Measurements from ENCODE around the gene WIPI1. TPM values are rescaled to one million over a fixed set of nuclear protein-coding genes. Genes with fewer than 3 reads are reported as not detected.

Gene WIPI1
- total and polyA plus RNA-seq, 2 of the 13 experiments (the other 11 are each of a cell fraction or from before 2014, with no cell fraction given) = 29.4 to 141 TPM

DNA sequence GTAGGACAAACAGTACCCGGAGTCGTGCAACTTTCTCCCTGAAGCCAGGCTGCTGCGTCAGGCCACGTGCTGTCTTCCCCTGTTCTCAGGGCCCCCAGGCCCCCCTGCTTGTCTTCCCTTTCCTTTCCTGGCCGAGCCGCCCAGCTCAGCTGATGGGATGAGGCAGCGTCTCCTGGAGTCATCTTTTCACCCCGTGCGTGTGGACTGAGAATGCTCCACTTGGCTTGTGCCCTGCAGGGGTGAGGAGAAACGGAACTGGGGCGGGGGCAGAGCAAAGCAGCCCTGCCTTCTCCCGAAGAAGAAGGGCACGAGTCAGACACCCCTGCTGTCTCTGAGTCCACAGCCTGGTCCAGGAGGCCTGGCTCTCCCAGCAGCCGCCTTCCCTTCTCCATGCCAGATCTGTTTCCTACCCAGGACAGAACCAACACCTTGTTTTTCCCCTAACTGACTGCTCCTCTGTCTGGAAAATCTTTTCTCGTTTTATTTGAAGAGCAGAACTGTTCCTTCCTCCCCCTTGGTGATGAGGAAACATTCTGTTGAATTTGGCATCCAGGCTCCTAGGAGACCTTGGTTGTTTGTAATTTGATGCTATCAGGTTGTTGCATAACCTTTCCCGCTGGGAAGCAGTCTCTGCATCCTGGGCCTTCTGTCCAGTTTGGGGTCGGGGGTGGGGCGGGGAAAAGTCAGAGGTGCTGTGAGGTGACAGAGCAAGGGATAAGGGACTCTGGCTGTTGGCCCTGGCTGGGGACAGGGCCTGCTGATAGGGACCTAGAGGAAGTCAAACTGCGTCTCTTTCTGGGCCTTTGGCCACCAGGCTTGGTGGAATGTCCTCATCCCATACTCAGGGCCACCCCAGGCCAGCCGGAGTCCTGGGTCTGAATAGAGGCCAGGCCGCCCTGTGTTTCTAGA lies 78.8 kb downstream of the WIPI1 start (continued):
- TF ChIP-seq PRPF4 (IDR thresholded peaks at IDR 0.05; ENCODE audit: low read depth, low read length, poor library complexity, severe bottlenecking) = no peak
- peak; percentile 78 for TF ChIP-seq ZNF556 (CRISPR knock-in tag; IDR thresholded peaks at IDR 0.05; ENCODE audit: borderline replicate concordance)
- TF ChIP-seq, protein P1, sequence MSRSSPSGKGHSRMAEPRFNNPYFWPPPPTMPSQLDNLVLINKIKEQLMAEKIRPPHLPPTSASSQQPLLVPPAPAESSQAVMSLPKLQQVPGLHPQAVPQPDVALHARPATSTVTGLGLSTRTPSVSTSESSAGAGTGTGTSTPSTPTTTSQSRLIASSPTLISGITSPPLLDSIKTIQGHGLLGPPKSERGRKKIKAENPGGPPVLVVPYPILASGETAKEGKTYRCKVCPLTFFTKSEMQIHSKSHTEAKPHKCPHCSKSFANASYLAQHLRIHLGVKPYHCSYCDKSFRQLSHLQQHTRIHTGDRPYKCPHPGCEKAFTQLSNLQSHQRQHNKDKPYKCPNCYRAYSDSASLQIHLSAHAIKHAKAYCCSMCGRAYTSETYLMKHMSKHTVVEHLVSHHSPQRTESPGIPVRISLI (CRISPR knock-in tag; IDR thresholded peaks at IDR 0.05; ENCODE audit: borderline replicate concordance) = 0 out of 2 replicates have a peak, but pooled peaks have one; percentile 29
- TF ChIP-seq ZNF329 (CRISPR knock-in tag; IDR thresholded peaks at IDR 0.05; ENCODE audit: low read depth) = peak; percentile 20
- TF ChIP-seq ZSCAN21 (CRISPR knock-in tag; IDR thresholded peaks at IDR 0.05; ENCODE audit: borderline replicate concordance) = peak; percentile 64; the same call in 1 of the 2 replicates
- no peak; the same call in 1 of the 2 replicates for TF ChIP-seq XBP1 (CRISPR knock-in tag; IDR thresholded peaks at IDR 0.05)
- peak; percentile 20; the same call in 1 of the 2 replicates for TF ChIP-seq TSC22D2 (CRISPR knock-in tag; IDR thresholded peaks at IDR 0.05; ENCODE audit: borderline replicate concordance)
- no peak; the same call in 1 of the 2 replicates for TF ChIP-seq MAF1 (CRISPR knock-in tag; IDR thresholded peaks at IDR 0.05; ENCODE audit: borderline replicate concordance)
- TF ChIP-seq, protein P2, sequence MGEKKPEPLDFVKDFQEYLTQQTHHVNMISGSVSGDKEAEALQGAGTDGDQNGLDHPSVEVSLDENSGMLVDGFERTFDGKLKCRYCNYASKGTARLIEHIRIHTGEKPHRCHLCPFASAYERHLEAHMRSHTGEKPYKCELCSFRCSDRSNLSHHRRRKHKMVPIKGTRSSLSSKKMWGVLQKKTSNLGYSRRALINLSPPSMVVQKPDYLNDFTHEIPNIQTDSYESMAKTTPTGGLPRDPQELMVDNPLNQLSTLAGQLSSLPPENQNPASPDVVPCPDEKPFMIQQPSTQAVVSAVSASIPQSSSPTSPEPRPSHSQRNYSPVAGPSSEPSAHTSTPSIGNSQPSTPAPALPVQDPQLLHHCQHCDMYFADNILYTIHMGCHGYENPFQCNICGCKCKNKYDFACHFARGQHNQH (CRISPR knock-in tag; IDR thresholded peaks at IDR 0.05) = peak; percentile 63
- peak; percentile 83; the same call in 1 of the 2 replicates for TF ChIP-seq ZNF747 (CRISPR knock-in tag; IDR thresholded peaks at IDR 0.05; ENCODE audit: borderline replicate concordance)
- peak; percentile 96 for TF ChIP-seq ZFP90 (CRISPR knock-in tag; IDR thresholded peaks at IDR 0.05; ENCODE audit: borderline replicate concordance)
- TF ChIP-seq, protein P3, sequence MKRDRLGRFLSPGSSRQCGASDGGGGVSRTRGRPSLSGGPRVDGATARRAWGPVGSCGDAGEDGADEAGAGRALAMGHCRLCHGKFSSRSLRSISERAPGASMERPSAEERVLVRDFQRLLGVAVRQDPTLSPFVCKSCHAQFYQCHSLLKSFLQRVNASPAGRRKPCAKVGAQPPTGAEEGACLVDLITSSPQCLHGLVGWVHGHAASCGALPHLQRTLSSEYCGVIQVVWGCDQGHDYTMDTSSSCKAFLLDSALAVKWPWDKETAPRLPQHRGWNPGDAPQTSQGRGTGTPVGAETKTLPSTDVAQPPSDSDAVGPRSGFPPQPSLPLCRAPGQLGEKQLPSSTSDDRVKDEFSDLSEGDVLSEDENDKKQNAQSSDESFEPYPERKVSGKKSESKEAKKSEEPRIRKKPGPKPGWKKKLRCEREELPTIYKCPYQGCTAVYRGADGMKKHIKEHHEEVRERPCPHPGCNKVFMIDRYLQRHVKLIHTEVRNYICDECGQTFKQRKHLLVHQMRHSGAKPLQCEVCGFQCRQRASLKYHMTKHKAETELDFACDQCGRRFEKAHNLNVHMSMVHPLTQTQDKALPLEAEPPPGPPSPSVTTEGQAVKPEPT (CRISPR knock-in tag; IDR thresholded peaks at IDR 0.05; ENCODE audit: low read depth) = peak; percentile 25; the same call in 1 of the 2 replicates
- peak; percentile 70; the same call in 1 of the 2 replicates for TF ChIP-seq MEIS1 (CRISPR knock-in tag; IDR thresholded peaks at IDR 0.05; ENCODE audit: borderline replicate concordance)
- peak; percentile 57; the same call in 1 of the 2 replicates for TF ChIP-seq ZNF652 (CRISPR knock-in tag; IDR thresholded peaks at IDR 0.05; ENCODE audit: borderline replicate concordance, low read depth)
- TF ChIP-seq TOPORS (CRISPR knock-in tag; IDR thresholded peaks at IDR 0.05) = peak; percentile 1; the same call in 1 of the 2 replicates
- TF ChIP-seq EP300 (IDR thresholded peaks at IDR 0.05; ENCODE audit: low read depth in 2 of 2, low read length in 2 of 2) = peak; percentile 85 to 98; a peak in 3 of 4 replicates
- peak; percentile 89 for TF ChIP-seq EP300 (CRISPR knock-in tag; IDR thresholded peaks at IDR 0.05; ENCODE audit: borderline replicate concordance)
- TF ChIP-seq, protein P4, sequence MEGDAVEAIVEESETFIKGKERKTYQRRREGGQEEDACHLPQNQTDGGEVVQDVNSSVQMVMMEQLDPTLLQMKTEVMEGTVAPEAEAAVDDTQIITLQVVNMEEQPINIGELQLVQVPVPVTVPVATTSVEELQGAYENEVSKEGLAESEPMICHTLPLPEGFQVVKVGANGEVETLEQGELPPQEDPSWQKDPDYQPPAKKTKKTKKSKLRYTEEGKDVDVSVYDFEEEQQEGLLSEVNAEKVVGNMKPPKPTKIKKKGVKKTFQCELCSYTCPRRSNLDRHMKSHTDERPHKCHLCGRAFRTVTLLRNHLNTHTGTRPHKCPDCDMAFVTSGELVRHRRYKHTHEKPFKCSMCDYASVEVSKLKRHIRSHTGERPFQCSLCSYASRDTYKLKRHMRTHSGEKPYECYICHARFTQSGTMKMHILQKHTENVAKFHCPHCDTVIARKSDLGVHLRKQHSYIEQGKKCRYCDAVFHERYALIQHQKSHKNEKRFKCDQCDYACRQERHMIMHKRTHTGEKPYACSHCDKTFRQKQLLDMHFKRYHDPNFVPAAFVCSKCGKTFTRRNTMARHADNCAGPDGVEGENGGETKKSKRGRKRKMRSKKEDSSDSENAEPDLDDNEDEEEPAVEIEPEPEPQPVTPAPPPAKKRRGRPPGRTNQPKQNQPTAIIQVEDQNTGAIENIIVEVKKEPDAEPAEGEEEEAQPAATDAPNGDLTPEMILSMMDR (CRISPR knock-in tag; IDR thresholded peaks at IDR 0.05) = peak; percentile 14
- TF ChIP-seq FOXM1 (CRISPR knock-in tag; IDR thresholded peaks at IDR 0.05) = no peak
- TF ChIP-seq, protein P5, sequence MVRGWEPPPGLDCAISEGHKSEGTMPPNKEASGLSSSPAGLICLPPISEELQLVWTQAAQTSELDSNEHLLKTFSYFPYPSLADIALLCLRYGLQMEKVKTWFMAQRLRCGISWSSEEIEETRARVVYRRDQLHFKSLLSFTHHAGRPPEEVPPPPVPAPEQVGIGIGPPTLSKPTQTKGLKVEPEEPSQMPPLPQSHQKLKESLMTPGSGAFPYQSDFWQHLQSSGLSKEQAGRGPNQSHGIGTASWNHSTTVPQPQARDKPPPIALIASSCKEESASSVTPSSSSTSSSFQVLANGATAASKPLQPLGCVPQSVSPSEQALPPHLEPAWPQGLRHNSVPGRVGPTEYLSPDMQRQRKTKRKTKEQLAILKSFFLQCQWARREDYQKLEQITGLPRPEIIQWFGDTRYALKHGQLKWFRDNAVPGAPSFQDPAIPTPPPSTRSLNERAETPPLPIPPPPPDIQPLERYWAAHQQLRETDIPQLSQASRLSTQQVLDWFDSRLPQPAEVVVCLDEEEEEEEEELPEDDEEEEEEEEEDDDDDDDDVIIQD (CRISPR knock-in tag; IDR thresholded peaks at IDR 0.05; ENCODE audit: low read depth) = peak; percentile 42; the same call in 1 of the 2 replicates

Data from HepG2 (cell line).